GM10266 (cell line): ENCODE data around the gene PRUNE2.
A peak's percentile ranks its signal among the peaks of the same experiment; 100 is the strongest.

Experiments
- DNase-seq: peaks from one replicate; pipeline ENCODE4 v3.0.0; 2012; ENCODE audit errors: extremely low spot score
- CTCF ChIP-seq: IDR thresholded peaks from 2 replicates; pipeline ENCODE4 v1.5.1; 2012; ENCODE audit warnings: mild to moderate bottlenecking, low read depth; ENCODE audit not compliant: control insufficient read depth, insufficient read depth; ENCODE audit errors: missing control alignments

The PRUNE2 gene

DNA sequence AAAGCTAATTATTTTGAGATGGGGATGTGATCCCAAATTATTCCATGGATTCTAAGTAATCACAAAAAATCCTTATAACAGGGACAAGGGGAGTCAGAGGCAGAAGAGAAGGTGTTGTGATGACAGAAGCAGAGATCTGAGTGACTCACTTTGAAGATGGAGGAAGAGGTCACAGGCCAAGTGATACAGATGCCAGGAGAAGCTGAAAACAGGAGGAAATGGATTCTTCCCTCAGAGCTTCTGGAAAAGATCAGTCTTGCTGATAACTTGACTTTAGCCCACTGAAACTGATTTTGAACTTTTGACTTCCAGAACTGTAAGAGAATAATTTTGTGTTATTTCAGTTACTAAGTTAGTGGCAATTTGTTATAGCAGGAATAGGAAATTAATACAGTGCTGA lies 341.6 kb downstream of the PRUNE2 start:
- DNase-seq, result no peak
- no peak for TF ChIP-seq CTCF

DNA sequence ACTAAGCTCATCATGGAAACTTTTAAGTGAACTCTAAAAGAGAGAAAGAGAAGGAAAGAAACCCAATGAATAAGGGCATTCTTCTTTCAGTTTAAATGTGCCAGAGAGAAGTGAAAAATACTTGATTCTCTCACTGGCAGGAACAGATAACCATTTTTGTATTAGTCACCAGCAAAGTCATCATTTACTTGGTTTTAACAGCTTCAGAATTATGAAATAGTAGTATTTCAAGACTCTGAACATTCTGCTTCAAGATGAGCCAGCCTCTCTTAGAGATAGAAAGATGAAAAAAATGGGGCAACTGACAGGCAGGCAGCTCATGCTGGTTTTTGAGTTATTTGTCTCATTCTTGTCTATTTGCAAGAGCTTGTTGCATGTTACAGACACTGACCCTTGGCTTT lies 343.4 kb downstream of the PRUNE2 start:
- TF ChIP-seq CTCF, result no peak
- DNase-seq, result peak; percentile 57

DNA sequence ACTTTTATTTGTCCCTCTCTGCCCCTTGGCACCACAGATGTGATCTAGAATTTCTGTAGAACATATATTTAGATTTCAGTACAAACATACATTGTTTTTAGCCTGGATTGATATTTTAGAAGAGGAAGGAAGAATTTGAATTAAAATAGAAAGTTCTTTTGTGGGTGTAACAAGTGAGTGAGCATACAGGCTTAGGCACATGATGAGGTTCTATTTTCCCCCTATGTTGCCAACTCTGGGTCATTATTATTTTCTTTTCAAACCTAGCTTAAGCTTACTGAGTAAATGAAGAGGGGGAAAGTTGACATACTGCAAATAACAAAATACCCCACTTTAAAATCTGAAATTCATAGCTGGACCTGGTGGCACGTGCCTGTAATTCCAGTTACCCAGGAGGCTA lies 344.0 kb downstream of the PRUNE2 start:
- TF ChIP-seq CTCF, result no peak
- no peak for DNase-seq
